Testis (tissue), 3 donors: ENCODE measurements around the gene PTPRCAP. TPM values are rescaled to one million over a fixed set of nuclear protein-coding genes. Genes with fewer than 3 reads are reported as not detected.
"Not testable (repeated sequence)": the region's sequence is repeated elsewhere in the genome, so short reads cannot be mapped to it uniquely, and the experiment has no call there.

ENCODE experiments used
- DNase-seq: peaks from one replicate; pipeline ENCODE4 v3.0.0-alpha.2; 2019
- H3K27ac ChIP-seq, 2 donors: fragments of 200-600 bp; sonication (generic); one replicate each; pipeline ENCODE4 v1.5.1; 2019
- H3K27me3 ChIP-seq: fragments of 200-600 bp; sonication (generic); one replicate; pipeline ENCODE4 v1.5.1; 2019
- H3K36me3 ChIP-seq: fragments of 200-600 bp; sonication (generic); one replicate; pipeline ENCODE4 v1.5.1; 2017; ENCODE audit warnings: low read depth; ENCODE audit errors: missing control alignments
- H3K4me1 ChIP-seq: fragments of 200-600 bp; sonication (generic); one replicate; pipeline ENCODE4 v1.5.1; 2019
- H3K4me3 ChIP-seq, 2 donors: fragments of 200-600 bp; sonication (generic); one replicate each; pipeline ENCODE4 v1.5.1; 2017 to 2019
- H3K9me3 ChIP-seq: fragments of 200-600 bp; sonication (generic); one replicate; pipeline ENCODE4 v1.5.1; 2017
- CTCF ChIP-seq, 3 experiments: fragments of 450-650 bp in 2 of 3; fragments of 200-600 bp in 1 of 3; sonication (generic) in 1 of 3; IDR thresholded peaks; one replicate each; pipeline ENCODE4 v1.5.1; 2016 to 2019; ENCODE audit warnings: antibody characterized with exemption in 3 of 3, mild to moderate bottlenecking in 2 of 3, moderate library complexity in 1 of 3
- POLR2A ChIP-seq: fragments of 450-650 bp; IDR thresholded peaks from one replicate; pipeline ENCODE4 v1.6.1; 2017; ENCODE audit warnings: antibody characterized with exemption, mild to moderate bottlenecking, moderate library complexity
- WGBS, 2 donors: methylation state at CpG; one replicate each; pipeline ENCODE4 v1.1.5; 2018; 5-methylcytosine and 5-hydroxymethylcytosine counted together
- intact Hi-C: fragments of 100-400 bp; cut with DNase I; formaldehyde crosslinking; loops from one replicate; pipeline ENCODE4 v1.15.1; 2023; ENCODE audit warnings: low total_unique reads
- polyA plus RNA-seq: library from polyadenylated mRNA; stranded (reverse); fragments of 350-450 nt; fragmentation: Illumina TruSeq; extraction: RNeasy Lipid Tissue Mini Kit (QIAGEN cat#74804); gene quantifications from one replicate; pipeline ENCODE4 v1.2.3, GENCODE V29; 2014; ENCODE audit warnings: low read depth, low replicate concordance; ENCODE audit not compliant: insufficient read depth
- total RNA-seq, 2 donors: library from RNA; depleted of rRNA; stranded (reverse); fragments of >200 nt; gene quantifications; one replicate each; pipeline ENCODE4 v1.2.3, GENCODE V29; 2016

The PTPRCAP gene
- total and polyA plus RNA-seq, 3 donors from 2014 or later = 3.1 to 5.6 (median 5.2) TPM

- peaks cover 13% of the 10 kb centered on the region for H3K4me1 ChIP-seq
- H3K27ac ChIP-seq = no peak overlapping the region
- 90 to 92% methylated on average over 21 to 24 of the region's 24 CpGs for WGBS, 2 donors
- no peak for TF ChIP-seq CTCF (IDR thresholded peaks at IDR 0.05)
- no peak for TF ChIP-seq POLR2A
- H3K36me3 ChIP-seq = no peaks in the 10 kb centered on the region
- intact Hi-C loops = no loop called here
- no peaks in the 10 kb centered on the region for H3K27me3 ChIP-seq
- no peak overlapping the region for H3K4me3 ChIP-seq
- no peaks in the 10 kb centered on the region for H3K9me3 ChIP-seq
- no peak for DNase-seq
These were observed 5.9 kb downstream of the PTPRCAP start for GRCh38 chr11:67431346-67432249.

GRCh38 chr11:67429722-67430121 lies 7.8 kb downstream of the PTPRCAP start:
- Histone ChIP-seq H3K27ac (no peak overlapping the region), H3K4me1 (peaks cover 13% of the 10 kb centered on the region), H3K36me3 (no peaks in the 10 kb centered on the region), H3K4me3 (no peak overlapping the region), H3K27me3 (no peaks in the 10 kb centered on the region), H3K9me3 (no peaks in the 10 kb centered on the region)
- intact Hi-C loops = no loop called here
- TF ChIP-seq POLR2A (no peak), CTCF (IDR thresholded peaks at IDR 0.05) (no peak)
- no peak for DNase-seq
- 82 to 83% methylated on average over 11 of the region's 11 CpGs for WGBS, 2 donors

GRCh38 chr11:67429038-67429668 lies 8.3 kb downstream of the PTPRCAP start:
- peak overlapping the region; percentile 57 to 88 for H3K27ac ChIP-seq
- no peaks in the 10 kb centered on the region for H3K27me3 ChIP-seq
- no peak for TF ChIP-seq POLR2A
- TF ChIP-seq CTCF (IDR thresholded peaks at IDR 0.05) = no peak
- peak overlapping the region; percentile 78 to 90 for H3K4me3 ChIP-seq
- intact Hi-C loops = no loop called here
- peaks cover 13% of the 10 kb centered on the region for H3K4me1 ChIP-seq
- H3K36me3 ChIP-seq = no peaks in the 10 kb centered on the region
- WGBS, 2 donors = 43 to 59% methylated on average over 6 to 12 of the region's 12 CpGs
- DNase-seq = no peak
- H3K9me3 ChIP-seq = no peaks in the 10 kb centered on the region

- 0 to 2% methylated on average over 51 to 68 of the region's 68 CpGs for WGBS, 2 donors
- Histone ChIP-seq H3K9me3 (no peaks in the 10 kb centered on the region), H3K27ac (peak within 1 kb of the TSS; percentile 74 to 88), H3K36me3 (no peaks in the 10 kb centered on the region), H3K4me3 (peak within 1 kb of the TSS; percentile 78 to 90), H3K27me3 (no peaks in the 10 kb centered on the region), H3K4me1 (peaks cover 13% of the 10 kb centered on the region)
- TF ChIP-seq CTCF (IDR thresholded peaks at IDR 0.05) = peak in 1 of 3 experiments; percentile 7
- no peak for TF ChIP-seq POLR2A
- intact Hi-C loops = no loop called here
- peak; percentile 99 for DNase-seq
These were observed 9.2 kb downstream of the PTPRCAP start, which contains the start of gene RPS6KB2 for GRCh38 chr11:67428052-67429001. RPS6KB2 (plus strand) TSS chr11:67428494; CDS start chr11:67428546, 52 bp downstream.

GRCh38 chr11:67427364-67427859 lies 10.1 kb downstream of the PTPRCAP start:
- DNase-seq, intact Hi-C loops: not testable (repeated sequence)
- 55 to 59% methylated on average over 19 of the region's 19 CpGs for WGBS, 2 donors

More at GRCh38 chr11:67427364-67427859, 10.1 kb downstream of the PTPRCAP start:
- H3K27me3 ChIP-seq, H3K36me3 ChIP-seq, H3K9me3 ChIP-seq: not testable (repeated sequence)
- Histone ChIP-seq H3K4me3 (peak overlapping the region; percentile 78 to 90), H3K4me1 (peaks cover 13% of the 10 kb centered on the region), H3K27ac (peak overlapping the region; percentile 74 to 88)
